HTR-8/SVneo (cell line): ENCODE measurements around the gene SMARCA4.
"Not testable (repeated sequence)": the region's sequence is repeated elsewhere in the genome, so short reads cannot be mapped to it uniquely, and the experiment has no call there.

ENCODE experiments used
- DNase-seq: peaks from one replicate; pipeline ENCODE4 v3.0.0; 2011; ENCODE audit warnings: low spot score, mixed read lengths; ENCODE audit not compliant: insufficient read length
- FAIRE-seq: peaks from 2 replicates; lab custom pipeline; 2011; peaks lifted over from hg19 to GRCh38; lab: Jason Lieb, UNC

Gene SMARCA4

DNA sequence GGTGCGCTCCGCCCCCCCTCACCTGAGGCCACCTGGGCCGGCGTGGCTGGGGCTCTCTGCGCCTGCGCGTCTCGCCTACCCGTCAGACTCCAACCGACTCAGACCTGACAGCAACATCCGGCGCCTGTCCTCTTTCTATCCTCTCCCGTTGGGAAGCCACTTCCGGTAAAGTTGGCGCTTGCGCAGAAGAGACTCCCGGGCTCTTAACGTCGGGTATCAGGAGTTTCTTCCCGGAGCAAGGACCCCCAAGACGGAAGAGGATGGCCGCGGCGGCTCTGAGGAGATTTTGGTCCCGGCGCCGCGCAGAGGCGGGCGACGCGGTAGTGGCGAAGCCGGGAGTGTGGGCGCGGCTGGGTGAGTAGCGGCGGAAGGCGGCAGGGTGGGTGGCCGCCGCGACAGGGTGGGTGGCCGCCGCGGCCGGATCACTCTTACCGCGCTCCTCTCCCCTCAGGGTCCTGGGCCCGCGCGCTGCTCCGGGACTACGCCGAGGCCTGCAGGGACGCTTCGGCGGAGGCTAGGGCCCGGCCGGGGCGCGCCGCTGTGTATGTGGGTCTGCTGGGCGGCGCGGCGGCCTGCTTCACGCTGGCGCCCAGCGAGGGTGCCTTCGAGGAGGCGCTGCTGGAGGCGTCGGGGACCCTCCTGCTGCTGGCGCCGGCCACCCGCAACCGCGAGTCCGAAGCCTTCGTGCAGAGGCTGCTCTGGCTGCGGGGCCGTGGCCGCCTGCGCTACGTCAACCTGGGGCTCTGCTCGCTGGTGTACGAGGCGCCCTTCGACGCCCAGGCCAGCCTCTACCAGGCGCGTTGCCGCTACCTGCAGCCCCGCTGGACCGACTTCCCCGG lies 32.0 kb upstream of the SMARCA4 start, which contains the start of the genes TIMM29 and YIPF2:
Gene TIMM29 (plus strand): TSS at position 249 of the 839 bp plus-strand sequence. CDS start 12 bp downstream, at position 261.
Gene YIPF2 (minus strand): TSS at position 77 of the 839 bp plus-strand sequence. CDS start 229 bp downstream, outside the sequence.
- FAIRE-seq (peak; percentile 28), DNase-seq (peak; percentile 99)

DNA sequence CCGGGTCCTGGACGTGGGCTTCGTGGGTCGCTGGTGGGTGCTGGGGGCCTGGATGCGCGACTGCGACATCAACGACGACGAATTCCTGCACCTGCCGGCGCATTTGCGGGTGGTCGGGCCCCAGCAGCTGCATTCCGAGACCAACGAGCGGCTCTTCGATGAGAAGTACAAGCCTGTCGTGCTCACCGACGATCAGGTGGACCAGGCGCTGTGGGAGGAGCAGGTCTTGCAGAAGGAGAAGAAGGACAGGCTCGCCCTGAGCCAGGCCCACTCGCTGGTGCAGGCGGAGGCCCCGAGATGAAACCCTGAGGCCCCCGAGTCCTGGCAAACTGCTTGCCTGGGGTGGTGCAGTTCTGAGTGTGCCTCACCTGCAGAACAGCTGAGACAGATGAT lies 31.4 kb upstream of the SMARCA4 start:
- FAIRE-seq (no peak), DNase-seq (no peak)

- FAIRE-seq, result no peak
These were observed 25.3 kb upstream of the SMARCA4 start for GRCh38 chr19:10935371-10936059.

DNA sequence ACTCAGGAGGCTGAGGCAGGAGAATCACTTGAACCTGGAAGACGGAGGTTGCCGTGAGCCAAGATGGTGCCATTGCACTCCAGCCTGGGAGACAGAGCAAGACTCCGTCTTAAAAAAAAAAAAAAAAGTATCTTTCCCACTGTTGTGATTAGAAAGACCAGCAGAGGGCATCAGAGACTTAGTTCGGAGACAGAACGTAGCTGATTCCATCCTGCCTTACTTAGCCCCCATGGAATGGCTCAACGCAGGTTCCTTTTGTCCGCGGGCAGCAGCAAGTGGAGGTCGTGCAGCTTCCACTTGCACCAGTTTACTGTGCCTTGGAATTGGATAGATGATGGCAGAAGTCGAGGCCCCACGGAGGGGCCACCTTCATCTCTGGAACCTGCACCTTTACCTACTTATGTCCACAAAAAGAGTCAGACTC lies 24.2 kb upstream of the SMARCA4 start:
- FAIRE-seq (no peak), DNase-seq (peak; percentile 87)

More at GRCh38 chr19:10935371-10936059, 25.3 kb upstream of the SMARCA4 start:
- no peak for DNase-seq

DNA sequence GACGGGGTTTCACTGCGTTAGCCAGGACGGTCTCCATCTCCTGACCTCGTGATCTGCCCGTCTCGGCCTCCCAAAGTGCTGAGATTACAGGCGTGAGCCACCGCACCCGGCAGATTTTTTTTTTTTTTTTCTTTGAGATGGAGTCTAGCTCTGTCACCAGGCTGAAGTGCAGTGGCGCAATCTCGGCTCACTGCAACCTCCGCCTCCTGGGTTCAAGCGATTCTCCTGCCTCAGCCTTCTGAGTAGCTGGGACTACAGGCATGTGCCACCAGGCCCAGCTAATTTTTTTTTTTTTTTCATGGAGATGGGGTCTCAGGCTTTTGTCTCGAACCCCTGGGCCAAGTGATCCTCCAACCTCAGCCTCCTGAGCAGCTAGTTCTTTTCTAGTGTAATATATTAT lies 19.2 kb upstream of the SMARCA4 start:
- FAIRE-seq, result not testable (repeated sequence)

GRCh38 chr19:10943412-10943811 lies 17.4 kb upstream of the SMARCA4 start:
- DNase-seq, FAIRE-seq: not testable (repeated sequence)

More for the DNA sequence above, 19.2 kb upstream of the SMARCA4 start:
- not testable (repeated sequence) for DNase-seq

- FAIRE-seq (no peak), DNase-seq (no peak)
These were observed 15.6 kb upstream of the SMARCA4 start for GRCh38 chr19:10945264-10945663.

DNA sequence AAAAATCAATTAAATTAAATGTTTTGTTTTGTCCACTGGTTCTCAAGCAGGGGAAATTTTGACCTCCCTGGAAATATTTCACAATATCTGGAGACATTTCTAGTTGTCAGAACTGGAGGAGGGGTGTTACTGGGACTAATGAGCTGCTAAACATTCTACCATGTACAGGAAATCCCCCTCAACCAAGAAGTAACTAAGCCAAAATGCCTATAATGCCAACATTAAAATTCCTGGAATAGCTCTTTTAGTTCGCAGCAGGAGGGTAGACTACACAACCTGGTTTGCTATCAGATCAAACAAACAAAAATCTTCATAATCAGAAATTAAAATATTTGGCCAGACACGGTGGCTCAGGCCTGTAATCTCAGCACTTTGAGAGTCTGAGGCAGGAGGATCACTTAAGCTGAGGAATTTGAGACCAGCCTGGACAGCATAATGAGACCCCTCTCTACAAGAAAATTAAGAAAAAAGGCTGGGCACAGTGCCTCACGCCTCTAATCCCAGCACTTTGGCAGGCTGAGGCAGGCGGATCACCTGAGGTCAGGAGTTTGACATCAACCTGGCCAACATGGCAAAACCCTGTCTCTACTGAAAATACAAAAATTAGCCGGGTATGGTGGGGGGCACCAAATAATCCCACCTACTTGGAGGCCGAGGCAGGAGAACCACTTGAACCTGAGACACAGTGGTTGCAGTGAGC lies 13.7 kb upstream of the SMARCA4 start:
- FAIRE-seq (peak; percentile 4), DNase-seq (peak; percentile 65)

DNA sequence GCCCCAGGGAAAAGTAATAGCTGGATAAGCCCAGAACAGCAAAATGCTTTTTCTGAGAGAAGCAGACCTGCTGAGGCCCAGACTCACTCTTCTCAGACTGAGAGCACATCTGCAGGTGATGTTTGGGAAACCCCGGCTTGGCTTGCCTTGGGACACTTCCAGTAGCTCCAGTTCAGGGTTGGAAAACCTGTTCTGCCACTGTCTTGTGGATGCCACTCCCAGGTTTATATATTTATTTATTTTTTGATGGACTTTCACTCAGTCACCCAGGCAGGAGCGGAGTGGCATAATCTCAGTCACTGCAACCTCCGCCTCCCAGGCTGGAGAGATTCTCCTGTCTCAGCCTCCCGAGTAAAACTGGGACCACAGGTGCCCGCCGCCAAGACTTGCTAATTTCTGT lies 8.0 kb upstream of the SMARCA4 start:
- FAIRE-seq, result no peak
- DNase-seq, result no peak

DNA sequence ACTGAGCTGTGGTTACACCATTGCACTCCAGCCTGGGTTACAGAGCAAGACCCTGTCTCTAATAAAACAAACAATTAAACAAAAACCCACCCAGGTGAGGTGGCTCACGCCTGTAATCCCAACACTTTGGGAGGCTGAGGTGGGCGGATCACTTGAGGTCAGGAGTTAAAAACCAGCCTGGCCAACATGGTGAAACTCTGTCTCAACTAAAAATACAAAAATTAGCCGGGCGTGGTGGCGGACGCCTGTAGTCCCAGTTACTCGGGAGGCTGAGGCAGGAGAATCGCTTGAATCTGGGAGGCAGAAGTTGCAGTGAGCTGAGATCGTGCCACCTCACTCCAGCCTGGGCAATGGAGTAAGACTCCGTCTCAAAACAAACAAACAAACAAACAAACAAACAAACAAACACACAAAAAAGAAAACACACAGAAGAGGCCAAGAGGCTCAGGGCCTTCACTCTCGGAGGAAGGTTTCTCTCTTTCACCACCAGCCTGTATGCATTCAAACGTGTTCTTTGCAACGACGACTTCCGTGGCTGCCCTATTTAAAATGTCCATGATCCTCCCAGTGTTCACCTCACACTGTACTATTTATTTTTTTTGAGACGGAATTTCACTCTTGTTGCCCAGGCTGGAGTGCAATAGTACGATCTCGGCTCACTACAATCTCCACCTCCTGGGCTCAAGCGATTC lies 1.4 kb upstream of the SMARCA4 start:
- DNase-seq, FAIRE-seq: not testable (repeated sequence)

DNA sequence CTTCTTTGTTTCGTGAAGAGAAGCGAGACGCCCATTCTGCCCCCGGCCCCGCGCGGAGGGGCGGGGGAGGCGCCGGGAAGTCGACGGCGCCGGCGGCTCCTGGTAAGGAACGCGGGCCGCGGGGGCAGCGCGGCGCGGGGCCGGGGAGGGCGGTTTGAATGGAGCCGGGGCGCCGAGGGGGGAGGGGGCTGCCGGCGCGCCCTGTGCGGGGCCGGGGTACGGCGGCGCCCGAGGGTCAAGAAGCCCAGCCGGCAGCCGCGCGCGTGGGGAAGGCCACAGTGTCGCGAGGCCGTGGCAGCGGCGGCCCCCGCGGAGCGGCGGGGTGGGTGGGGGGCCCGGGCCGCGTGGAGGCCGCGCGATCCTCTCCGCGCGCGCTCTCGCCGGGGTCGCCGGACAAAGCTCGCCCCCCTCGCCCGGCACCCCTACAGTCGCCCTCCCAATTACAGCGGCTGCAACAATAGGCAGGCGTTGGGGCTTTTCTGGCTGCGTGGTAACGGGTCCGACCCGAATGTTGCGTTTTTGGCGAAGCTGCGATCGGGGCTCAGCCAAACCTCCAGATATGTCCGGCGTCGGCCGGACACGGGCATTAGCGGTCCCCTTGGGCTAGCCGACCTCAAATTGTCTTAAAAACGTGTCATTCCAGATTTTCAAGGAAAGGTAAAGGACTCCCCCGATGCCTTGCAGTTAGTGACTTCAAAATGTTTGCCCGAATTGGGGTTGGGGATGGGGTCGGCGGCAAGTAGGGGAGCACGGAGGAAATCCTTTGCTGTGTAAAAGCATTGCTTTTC lies 437 bp downstream of the SMARCA4 start:
- no peak for FAIRE-seq
- DNase-seq, result peak; percentile 57

DNA sequence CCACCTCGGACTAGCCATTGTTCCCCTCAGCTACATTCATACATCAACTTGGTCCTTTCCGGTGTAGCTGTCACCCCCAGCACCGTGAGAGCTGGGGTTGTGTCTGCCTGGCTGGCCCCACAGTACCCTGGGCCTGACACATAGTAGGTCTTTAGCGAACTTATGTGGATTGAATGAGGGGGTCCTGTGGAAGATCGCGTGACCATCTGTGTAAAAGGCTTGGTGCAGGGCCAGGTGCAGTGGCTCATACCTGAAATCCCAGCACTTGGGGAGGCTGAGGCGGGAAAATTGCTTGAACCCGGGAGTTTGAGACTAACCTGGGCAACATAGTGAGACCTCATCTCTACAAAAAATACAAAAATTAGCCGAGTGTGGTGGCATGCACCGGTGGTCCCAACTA lies 2.0 kb downstream of the SMARCA4 start:
- DNase-seq, result no peak
- FAIRE-seq, result no peak

GRCh38 chr19:10963865-10964264 lies 3.0 kb downstream of the SMARCA4 start:
- no peak for FAIRE-seq
- DNase-seq, result no peak

- FAIRE-seq (no peak), DNase-seq (no peak)
These were observed 4.1 kb downstream of the SMARCA4 start for GRCh38 chr19:10964903-10965302.

DNA sequence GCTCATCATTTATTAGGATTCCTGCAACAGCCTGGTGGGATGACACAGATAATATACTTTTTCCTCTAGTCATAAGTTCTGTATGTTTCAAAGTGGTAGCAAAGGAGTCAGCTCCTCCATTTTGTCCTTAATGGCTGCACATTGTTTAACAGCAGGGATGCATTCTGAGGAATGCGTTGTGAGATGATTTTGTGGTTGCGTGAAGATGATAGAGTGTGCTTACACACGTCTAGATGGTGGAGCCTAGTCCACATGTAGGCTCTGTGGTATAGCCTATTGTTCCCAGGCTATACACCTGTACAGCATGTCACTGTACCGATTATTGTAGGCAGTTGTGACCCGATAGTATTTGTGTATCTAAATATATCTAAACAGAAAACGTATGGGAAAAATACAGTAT lies 4.6 kb downstream of the SMARCA4 start:
- no peak for FAIRE-seq
- no peak for DNase-seq

DNA sequence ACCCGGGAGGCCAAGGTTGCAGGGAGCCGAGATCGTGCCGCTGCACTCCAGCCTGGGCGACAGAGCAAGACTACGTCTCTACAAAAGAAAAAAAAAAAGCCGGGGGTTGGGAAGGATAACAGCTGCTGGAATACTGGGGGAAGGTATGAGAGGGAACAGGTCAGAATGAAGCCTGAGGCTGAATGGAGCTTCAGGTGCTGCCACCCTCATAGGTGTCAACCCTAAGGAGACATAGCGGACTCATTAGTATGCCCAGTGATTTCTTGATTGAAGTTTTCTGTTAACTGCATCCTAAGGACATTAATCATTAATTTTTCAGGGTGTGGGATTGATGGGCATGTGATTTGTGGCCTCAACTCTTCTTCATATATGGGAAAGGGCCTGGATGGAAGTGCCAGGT lies 6.0 kb downstream of the SMARCA4 start:
- no peak for FAIRE-seq
- DNase-seq, result no peak

- FAIRE-seq (no peak), DNase-seq (no peak)
These were observed 7.8 kb downstream of the SMARCA4 start for GRCh38 chr19:10968527-10969135.

- FAIRE-seq (no peak), DNase-seq (no peak)
These were observed 10.4 kb downstream of the SMARCA4 start for GRCh38 chr19:10971107-10971726.
